ENCODE measurements around the gene MB. TPM values are rescaled to one million over a fixed set of nuclear protein-coding genes. Genes with fewer than 3 reads are reported as not detected.
"Not testable (repeated sequence)": the region's sequence is repeated elsewhere in the genome, so short reads cannot be mapped to it uniquely, and the experiment has no call there.

The MB gene
- total RNA-seq (2022) (0.28 and 0.77 TPM in 2 replicates), Bru-seq, nascent RNA (percentile 10 among the genes with signal in this experiment), BruChase-seq, experiment 1, labeled RNA remaining after a 2-hour chase (percentile 9 among the genes with signal in this experiment), BruChase-seq, experiment 2, labeled RNA remaining after a 6-hour chase (percentile 15 among the genes with signal in this experiment)
- long read RNA-seq = 0 reads

- Mint-ChIP-seq H3K27me3 (ENCODE audit: insufficient read depth, unreplicated experiment) (no peaks in the 10 kb centered on the region), H3K27ac (ENCODE audit: unreplicated experiment) (no peak within 1 kb of the TSS), H3K36me3 (ENCODE audit: insufficient read depth, unreplicated experiment) (no peaks in the 10 kb centered on the region), H3K9me3 (ENCODE audit: unreplicated experiment) (no peaks in the 10 kb centered on the region), H3K4me1 (ENCODE audit: low read depth, unreplicated experiment) (no peaks in the 10 kb centered on the region), H3K4me3 (ENCODE audit: unreplicated experiment) (no peak within 1 kb of the TSS)
- no peaks in the 10 kb centered on the region for H3K9me3 ChIP-seq
- intact Hi-C loops (cut with micrococcal nuclease; ENCODE audit: unreplicated experiment) = no loop called here
- H3K36me3 ChIP-seq (ENCODE audit: control insufficient read depth, insufficient read depth, low read length) = no peaks in the 10 kb centered on the region
- H3K4me3 ChIP-seq (ENCODE audit: low read depth, low read length) = no peak within 1 kb of the TSS
- BruUV-seq (replicated peaks) = no TSS peak
- no peak for TF ChIP-seq CTCF (IDR thresholded peaks at IDR 0.05; ENCODE audit: insufficient read depth in 1 of 2, low read depth in 1 of 2, low read length in 1 of 2, severe bottlenecking in 1 of 2, unreplicated experiment in 1 of 2)
- peaks cover 5% of the 10 kb centered on the region for H3K4me1 ChIP-seq
- no peak for DNase-seq
- ChIA-PET POLR2A (no interaction called here), CTCF (no interaction called here)
- no peaks in the 10 kb centered on the region for H3K27me3 ChIP-seq (replicated peaks; ENCODE audit: control insufficient read depth, insufficient read depth, low read length)
Measured at GRCh38 chr22:35617137-35617755, at the start of gene MB. MB (minus strand) TSS chr22:35617329; CDS start chr22:35617257, 72 bp downstream.

- H3K9me3 Mint-ChIP-seq (ENCODE audit: unreplicated experiment); intact Hi-C loops (cut with micrococcal nuclease; ENCODE audit: unreplicated experiment); H3K36me3 Mint-ChIP-seq (ENCODE audit: insufficient read depth, unreplicated experiment); H3K27me3 ChIP-seq (replicated peaks; ENCODE audit: control insufficient read depth, insufficient read depth, low read length); H3K27ac Mint-ChIP-seq (ENCODE audit: unreplicated experiment); H3K4me3 ChIP-seq (ENCODE audit: low read depth, low read length); H3K36me3 ChIP-seq (ENCODE audit: control insufficient read depth, insufficient read depth, low read length); BruUV-seq (replicated peaks); H3K4me1 Mint-ChIP-seq (ENCODE audit: low read depth, unreplicated experiment); H3K27me3 Mint-ChIP-seq (ENCODE audit: insufficient read depth, unreplicated experiment); POLR2A ChIA-PET; CTCF ChIA-PET; H3K4me3 Mint-ChIP-seq (ENCODE audit: unreplicated experiment); DNase-seq: not testable (repeated sequence)
- Histone ChIP-seq H3K4me1 (peaks cover 13% of the 10 kb centered on the region; the same call in 1 of the 2 replicates), H3K9me3 (peaks cover 26% of the 10 kb centered on the region)
Measured at GRCh38 chr22:35666699-35667098, 49.6 kb upstream of the MB start.

GRCh38 chr22:35664955-35665587, 47.9 kb upstream of the MB start:
- Histone ChIP-seq H3K36me3 (ENCODE audit: control insufficient read depth, insufficient read depth, low read length) (no peaks in the 10 kb centered on the region), H3K4me1 (peaks cover 14% of the 10 kb centered on the region; the same call in 1 of the 2 replicates), H3K9me3 (peaks cover 26% of the 10 kb centered on the region), H3K27me3 (replicated peaks; ENCODE audit: control insufficient read depth, insufficient read depth, low read length) (no peaks in the 10 kb centered on the region), H3K4me3 (ENCODE audit: low read depth, low read length) (no peak overlapping the region)
- no peak for TF ChIP-seq CTCF (IDR thresholded peaks at IDR 0.05; ENCODE audit: insufficient read depth in 1 of 2, low read depth in 1 of 2, low read length in 1 of 2, severe bottlenecking in 1 of 2, unreplicated experiment in 1 of 2)
- intact Hi-C loops (cut with micrococcal nuclease; ENCODE audit: unreplicated experiment) = no loop called here
- Mint-ChIP-seq H3K27me3 (ENCODE audit: insufficient read depth, unreplicated experiment) (no peaks in the 10 kb centered on the region), H3K9me3 (ENCODE audit: unreplicated experiment) (no peaks in the 10 kb centered on the region), H3K4me3 (ENCODE audit: unreplicated experiment) (no peak overlapping the region), H3K36me3 (ENCODE audit: insufficient read depth, unreplicated experiment) (no peaks in the 10 kb centered on the region), H3K27ac (ENCODE audit: unreplicated experiment) (no peak overlapping the region), H3K4me1 (ENCODE audit: low read depth, unreplicated experiment) (peaks cover 12% of the 10 kb centered on the region)
- no TSS peak for BruUV-seq (replicated peaks)
- POLR2A ChIA-PET = no interaction called here
- DNase-seq = no peak
- CTCF ChIA-PET = no interaction called here

Data from Caco-2 (cell line).